ENCODE results near the gene GLT1D1.

Gene GLT1D1

GRCh38 chr12:128810182-128811127 lies 42.8 kb upstream of the GLT1D1 start:
- H3K4me3 ChIP-seq (ENCODE audit: low read depth, low read length): peak overlapping the region; percentile 11
- TF ChIP-seq CTCF (IDR thresholded peaks at IDR 0.05; ENCODE audit: low read depth, low read length, missing control alignments): no peak
- no peak for DNase-seq (ENCODE audit: low read depth)

- H3K4me3 ChIP-seq (ENCODE audit: low read depth, low read length): peak overlapping the region; percentile 30
- no peak for DNase-seq (ENCODE audit: low read depth)
- TF ChIP-seq CTCF (IDR thresholded peaks at IDR 0.05; ENCODE audit: low read depth, low read length, missing control alignments): no peak
These were observed 41.5 kb upstream of the GLT1D1 start for GRCh38 chr12:128811806-128812205.

GRCh38 chr12:128813392-128813791 lies 39.9 kb upstream of the GLT1D1 start:
- TF ChIP-seq CTCF (IDR thresholded peaks at IDR 0.05; ENCODE audit: low read depth, low read length, missing control alignments): no peak
- DNase-seq (ENCODE audit: low read depth): no peak
- no peak overlapping the region for H3K4me3 ChIP-seq (ENCODE audit: low read depth, low read length)

- no peak for DNase-seq (ENCODE audit: low read depth)
- H3K4me3 ChIP-seq (ENCODE audit: low read depth, low read length): no peak overlapping the region
- TF ChIP-seq CTCF (IDR thresholded peaks at IDR 0.05; ENCODE audit: low read depth, low read length, missing control alignments): no peak
These were observed 39.4 kb upstream of the GLT1D1 start for GRCh38 chr12:128813883-128814282.

GRCh38 chr12:128814411-128815261 lies 38.6 kb upstream of the GLT1D1 start:
- no peak for DNase-seq (ENCODE audit: low read depth)
- no peak overlapping the region for H3K4me3 ChIP-seq (ENCODE audit: low read depth, low read length)
- TF ChIP-seq CTCF (IDR thresholded peaks at IDR 0.05; ENCODE audit: low read depth, low read length, missing control alignments): no peak

GRCh38 chr12:128815779-128816642 lies 37.3 kb upstream of the GLT1D1 start:
- TF ChIP-seq CTCF (IDR thresholded peaks at IDR 0.05; ENCODE audit: low read depth, low read length, missing control alignments): no peak
- peak overlapping the region; percentile 45 for H3K4me3 ChIP-seq (ENCODE audit: low read depth, low read length)
- DNase-seq (ENCODE audit: low read depth): no peak
